HepG2 (cell line): ENCODE results near the gene KCNK10. TPM values are rescaled to one million over a fixed set of nuclear protein-coding genes. Genes with fewer than 3 reads are reported as not detected.

Experiments
- ATAC-seq: fragments of 200-7000 bp; cut with Tn5 transposase; 3 replicates; pipeline ENCODE4 v1.9.1; 2020; ENCODE audit warnings: mild to moderate bottlenecking, moderate library complexity
- BruUV-seq: library from RNA; stranded (reverse); fragments of 400-500 nt; replicated peaks from 2 replicates; lab custom pipeline; 2021; lab: Mats Ljungman, UMichigan
- CTCF ChIA-PET: fragments of 300-600 bp; formaldehyde crosslinking; extraction: SDS; loops from one replicate; lab custom pipeline; 2021; ENCODE audit warnings: low total read pairs, inconsistent platforms, low intra/inter-chr PET ratio; lab: Yijun Ruan, JAX
- POLR2A ChIA-PET: fragments of 350-600 bp; sonication (Branson Sonifier 250); formaldehyde crosslinking; loops from one replicate; lab custom pipeline; 2020; ENCODE audit warnings: antibody characterized with exemption, inconsistent platforms; lab: Yijun Ruan, JAX
- DNase-seq: peaks from one replicate; pipeline ENCODE4 v3.0.0-alpha.2; 2015; ENCODE audit warnings: low spot score
- FAIRE-seq: peaks from 3 replicates; lab custom pipeline; 2011; peaks lifted over from hg19 to GRCh38; lab: Jason Lieb, UNC
- H2AFZ ChIP-seq: one replicate; pipeline ENCODE4 v1.6.1; 2011; ENCODE audit warnings: low read length, inconsistent platforms
- H3K27ac ChIP-seq: fragments of 300-600 bp; 3 replicates; pipeline ENCODE4 v1.8.0; 2011; ENCODE audit warnings: mixed run types, mild to moderate bottlenecking, mixed read lengths, low read length, inconsistent platforms; ENCODE audit not compliant: insufficient read depth; ENCODE audit errors: extremely low read length
- H3K27me3 ChIP-seq, 2 experiments: fragments of 200-600 bp in 1 of 2; 2 replicates in 1 of 2; 3 replicates in 1 of 2; pipeline versions ENCODE4 v1.6.0 to v1.8.0; 2011; ENCODE audit warnings: low read length in 2 of 2, mild to moderate bottlenecking in 2 of 2, moderate library complexity in 2 of 2, inconsistent platforms in 1 of 2; ENCODE audit not compliant: insufficient read depth in 2 of 2, control insufficient read depth in 1 of 2
- H3K36me3 ChIP-seq, 2 experiments: fragments of 200-600 bp in 1 of 2; replicated peaks in 1 of 2; 2 replicates in 1 of 2; 3 replicates in 1 of 2; pipeline versions ENCODE4 v1.5.1 to v1.8.0; 2011; ENCODE audit warnings: low read length in 2 of 2, inconsistent platforms in 1 of 2; ENCODE audit not compliant: insufficient read depth in 2 of 2, control insufficient read depth in 1 of 2
- H3K4me1 ChIP-seq: 2 replicates; pipeline ENCODE4 v1.5.1; 2012; ENCODE audit warnings: low read length, inconsistent platforms; ENCODE audit not compliant: insufficient read depth
- H3K4me2 ChIP-seq: 2 replicates; pipeline ENCODE4 v1.6.0; 2011; ENCODE audit warnings: low read depth, low read length, inconsistent platforms
- H3K4me3 ChIP-seq, 3 experiments: fragments of 200-600 bp in 1 of 3; sonication (generic), shearing (Covaris generic) in 1 of 3; replicated peaks in 1 of 3; 2 replicates each; pipeline ENCODE4 v1.5.1; 2011 to 2016; ENCODE audit warnings: low read length in 3 of 3, inconsistent platforms in 2 of 3, low read depth in 2 of 3, mild to moderate bottlenecking in 2 of 3, control low read depth in 1 of 3, mixed read lengths in 1 of 3; ENCODE audit not compliant: insufficient read depth in 1 of 3
- H3K79me2 ChIP-seq: one replicate; pipeline ENCODE4 v1.6.1; 2011; ENCODE audit warnings: low read length, inconsistent platforms; ENCODE audit not compliant: insufficient read depth
- H3K9ac ChIP-seq: 2 replicates; pipeline ENCODE4 v1.6.0; 2011; ENCODE audit warnings: mild to moderate bottlenecking, low read depth, low read length, inconsistent platforms; ENCODE audit not compliant: insufficient read depth
- H3K9me3 ChIP-seq: 2 replicates; pipeline ENCODE4 v1.5.1; 2012; ENCODE audit warnings: mild to moderate bottlenecking, low read length
- H4K20me1 ChIP-seq: 2 replicates; pipeline ENCODE4 v1.6.0; 2011; ENCODE audit warnings: inconsistent platforms, mild to moderate bottlenecking, low read length, moderate library complexity; ENCODE audit not compliant: insufficient read depth
- SIX4 ChIP-seq: sonication (generic); formaldehyde crosslinking; IDR thresholded peaks from 2 replicates; pipeline ENCODE4 v1.4.0; 2020; ENCODE audit warnings: missing genetic modification reagents
- TBX2 ChIP-seq: sonication (generic); formaldehyde crosslinking; IDR thresholded peaks from 2 replicates; pipeline ENCODE4 v1.5.0; 2020; ENCODE audit warnings: missing genetic modification reagents, mild to moderate bottlenecking, borderline replicate concordance
- ZFX ChIP-seq: sonication (generic); formaldehyde crosslinking; IDR thresholded peaks from 2 replicates; pipeline ENCODE4 v1.4.0; 2020; ENCODE audit warnings: mild to moderate bottlenecking, low read depth, missing genetic modification reagents, moderate library complexity
- ZNF709 ChIP-seq: sonication (generic); formaldehyde crosslinking; IDR thresholded peaks from 2 replicates; pipeline ENCODE4 v1.5.0; 2020; ENCODE audit warnings: mild to moderate bottlenecking, missing genetic modification reagents
- ZNF879 ChIP-seq: sonication (generic); formaldehyde crosslinking; IDR thresholded peaks from 2 replicates; pipeline ENCODE4 v1.8.1; 2023; ENCODE audit warnings: missing genetic modification reagents
- WGBS: methylation state at CpG from one replicate; pipeline ENCODE4 v1.1.6; 2017; ENCODE audit warnings: low lambda C conversion rate; 5-methylcytosine and 5-hydroxymethylcytosine counted together
- in situ Hi-C: cut with HindIII; loops from 2 replicates; pipeline ENCODE4 v1.10.0; 2017; ENCODE audit warnings: low pct_unique_long_range_greater_than_20kb; ENCODE audit not compliant: extremely low pct_ligation_motif_present
- intact Hi-C: fragments of 100-400 bp; cut with micrococcal nuclease; formaldehyde crosslinking; loops from one replicate; pipeline ENCODE4 v1.10.0; 2022; ENCODE audit not compliant: unreplicated experiment
- polyA plus RNA-seq, 8 experiments: library from polyadenylated mRNA; depleted of rRNA in 3 of 8; stranded (reverse) in 7 of 8; unstranded in 1 of 8; fragments of >200 nt; fragmentation: Illumina TruSeq in 4 of 8; extraction: Trizol in 4 of 8; gene quantifications; 2 replicates each; pipeline versions ENCODE4 v1.2.1 to v1.2.3, GENCODE V29; 2011 to 2016; ENCODE audit warnings: low read depth in 4 of 8, missing spikeins in 1 of 8, mixed read lengths in 1 of 8; ENCODE audit not compliant: insufficient read depth in 1 of 8
- total RNA-seq, 5 experiments: library from RNA; depleted of rRNA; stranded (reverse); fragments of >200 nt; fragmentation: Illumina TruSeq; extraction: Trizol; gene quantifications; 2 replicates each; pipeline ENCODE4 v1.2.3, GENCODE V29; 2016; ENCODE audit warnings: low read depth in 1 of 5
- TF ChIP-seq, protein P1 (sequence below): sonication (generic); formaldehyde crosslinking; IDR thresholded peaks from 2 replicates; pipeline ENCODE4 v1.8.1; 2023; ENCODE audit warnings: missing genetic modification reagents, mild to moderate bottlenecking, borderline replicate concordance
- TF ChIP-seq, protein P2 (sequence below): sonication (generic); formaldehyde crosslinking; IDR thresholded peaks from 2 replicates; pipeline ENCODE4 v1.5.1; 2020; ENCODE audit warnings: mild to moderate bottlenecking, missing genetic modification reagents

KCNK10 gene
- total and polyA plus RNA-seq, 2 of the 13 experiments (the other 11 are each of a cell fraction or from before 2014, with no cell fraction given), result not detected

DNA sequence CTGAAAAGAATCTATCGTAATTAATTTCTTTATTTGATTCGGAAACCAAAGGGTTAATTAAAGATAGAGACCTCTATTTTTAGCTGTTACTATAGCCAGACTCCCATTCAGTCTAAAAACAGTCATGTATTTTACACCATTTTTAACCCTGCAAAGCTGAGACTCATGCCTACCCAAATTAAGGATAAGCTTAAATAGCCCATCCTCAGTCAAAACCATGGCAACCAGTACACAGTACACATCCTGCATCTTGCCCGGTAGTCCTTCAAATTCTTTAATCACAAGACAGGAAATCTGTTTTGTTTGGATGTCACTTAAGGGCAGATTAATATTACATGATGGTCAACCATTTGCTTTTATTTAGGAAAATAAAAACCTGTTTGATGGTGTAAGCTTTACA is 25.5 kb upstream of the KCNK10 start:
- 29% methylated on average over 3 of the region's 3 CpGs for WGBS
- H3K4me3 ChIP-seq, result no peak overlapping the region
- no peak overlapping the region for H3K9ac ChIP-seq
- no peaks in the 10 kb centered on the region for H3K9me3 ChIP-seq
- FAIRE-seq, result no peak
- H3K27ac ChIP-seq, result no peak overlapping the region
- TF ChIP-seq, protein P1, sequence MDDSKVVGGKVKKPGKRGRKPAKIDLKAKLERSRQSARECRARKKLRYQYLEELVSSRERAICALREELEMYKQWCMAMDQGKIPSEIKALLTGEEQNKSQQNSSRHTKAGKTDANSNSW, result no peak
- TF ChIP-seq ZFX (no peak), ZNF709 (CRISPR knock-in tag) (no peak), TBX2 (CRISPR knock-in tag) (no peak), ZNF879 (CRISPR knock-in tag) (no peak), SIX4 (CRISPR knock-in tag) (no peak)
- TF ChIP-seq, protein P2, sequence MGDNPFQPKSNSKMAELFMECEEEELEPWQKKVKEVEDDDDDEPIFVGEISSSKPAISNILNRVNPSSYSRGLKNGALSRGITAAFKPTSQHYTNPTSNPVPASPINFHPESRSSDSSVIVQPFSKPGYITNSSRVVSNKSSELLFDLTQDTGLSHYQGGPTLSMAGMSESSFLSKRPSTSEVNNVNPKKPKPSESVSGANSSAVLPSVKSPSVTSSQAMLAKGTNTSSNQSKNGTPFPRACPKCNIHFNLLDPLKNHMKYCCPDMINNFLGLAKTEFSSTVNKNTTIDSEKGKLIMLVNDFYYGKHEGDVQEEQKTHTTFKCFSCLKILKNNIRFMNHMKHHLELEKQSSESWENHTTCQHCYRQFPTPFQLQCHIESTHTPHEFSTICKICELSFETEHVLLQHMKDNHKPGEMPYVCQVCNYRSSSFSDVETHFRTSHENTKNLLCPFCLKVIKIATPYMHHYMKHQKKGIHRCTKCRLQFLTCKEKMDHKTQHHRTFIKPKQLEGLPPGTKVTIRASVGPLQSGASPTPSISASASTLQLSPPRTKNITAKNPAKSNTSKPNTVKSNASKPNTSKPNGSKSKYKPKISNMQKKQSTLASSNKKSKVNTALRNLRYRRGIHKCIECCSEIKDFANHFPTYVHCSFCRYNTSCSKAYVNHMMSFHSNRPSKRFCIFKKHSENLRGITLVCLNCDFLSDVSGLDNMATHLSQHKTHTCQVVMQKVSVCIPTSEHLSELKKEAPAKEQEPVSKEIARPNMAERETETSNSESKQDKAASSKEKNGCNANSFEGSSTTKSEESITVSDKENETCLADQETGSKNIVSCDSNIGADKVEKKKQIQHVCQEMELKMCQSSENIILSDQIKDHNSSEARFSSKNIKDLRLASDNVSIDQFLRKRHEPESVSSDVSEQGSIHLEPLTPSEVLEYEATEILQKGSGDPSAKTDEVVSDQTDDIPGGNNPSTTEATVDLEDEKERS, result no peak
- TF ChIP-seq, all 625 proteins: peak for 0
- Histone ChIP-seq H3K27me3 (no peaks in the 10 kb centered on the region), H3K79me2 (no peaks in the 10 kb centered on the region), H2AFZ (no peak overlapping the region), H3K36me3 (no peaks in the 10 kb centered on the region), H3K4me1 (peaks cover 14% of the 10 kb centered on the region), H3K4me2 (no peak overlapping the region), H4K20me1 (no peaks in the 10 kb centered on the region)
- ChIA-PET POLR2A (no interaction called here), CTCF (no interaction called here)
- DNase-seq, result no peak
- ATAC-seq, result no peak
- no TSS peak for BruUV-seq
- intact Hi-C loops, result no loop called here
- in situ Hi-C loops, result no loop called here
